HepG2 (cell line): Measurements from ENCODE around the gene PANK1. TPM values are rescaled to one million over a fixed set of nuclear protein-coding genes. Genes with fewer than 3 reads are reported as not detected.

Experiments used
- ATRX ChIP-seq: sonication (generic); formaldehyde crosslinking; IDR thresholded peaks from 2 replicates; pipeline ENCODE4 v1.4.0; 2020; ENCODE audit warnings: missing genetic modification reagents, borderline replicate concordance
- CBX1 ChIP-seq: IDR thresholded peaks from one replicate; pipeline ENCODE4 v1.6.1; 2016; ENCODE audit warnings: antibody characterized with exemption, low read depth
- CC2D1A ChIP-seq: sonication (generic); formaldehyde crosslinking; IDR thresholded peaks from 2 replicates; pipeline ENCODE4 v1.8.1; 2023; ENCODE audit warnings: mild to moderate bottlenecking, missing genetic modification reagents
- DMAP1 ChIP-seq: IDR thresholded peaks from 2 replicates; pipeline ENCODE4 v1.6.1; 2016
- ETV6 ChIP-seq: sonication (generic); formaldehyde crosslinking; conservative IDR thresholded peaks from 2 replicates; pipeline ENCODE4 v1.4.0; 2020; ENCODE audit warnings: missing genetic modification reagents
- FOXO1 ChIP-seq: sonication (generic); formaldehyde crosslinking; IDR thresholded peaks from 2 replicates; pipeline ENCODE4 v1.4.0; 2020; ENCODE audit warnings: missing genetic modification reagents
- GATAD1 ChIP-seq: IDR thresholded peaks from 2 replicates; pipeline ENCODE4 v1.6.1; 2016; ENCODE audit warnings: missing genetic modification reagents, missing compliant biosample characterization
- HMG20B ChIP-seq: conservative IDR thresholded peaks from 2 replicates; pipeline ENCODE4 v1.6.1; 2016; ENCODE audit warnings: missing genetic modification reagents, missing compliant biosample characterization
- HOXA3 ChIP-seq: sonication (generic); formaldehyde crosslinking; IDR thresholded peaks from 2 replicates; pipeline ENCODE4 v1.5.0; 2020; ENCODE audit warnings: missing genetic modification reagents
- MAF1 ChIP-seq: sonication (generic); formaldehyde crosslinking; IDR thresholded peaks from 2 replicates; pipeline ENCODE4 v1.5.0; 2020; ENCODE audit warnings: missing genetic modification reagents, borderline replicate concordance
- MAFF ChIP-seq: IDR thresholded peaks from 2 replicates; pipeline ENCODE4 v1.6.1; 2011; ENCODE audit warnings: low read depth, low read length, improper control_type of control experiment
- PRMT3 ChIP-seq: sonication (generic); formaldehyde crosslinking; IDR thresholded peaks from 2 replicates; pipeline ENCODE4 v1.8.1; 2022; ENCODE audit warnings: low read depth, mild to moderate bottlenecking, moderate library complexity, missing genetic modification reagents, borderline replicate concordance
- SNAI1 ChIP-seq: sonication (generic); formaldehyde crosslinking; IDR thresholded peaks from 2 replicates; pipeline ENCODE4 v1.5.0; 2020; ENCODE audit warnings: mild to moderate bottlenecking, missing genetic modification reagents, borderline replicate concordance
- TBL1XR1 ChIP-seq: fragments of 150-350 bp; IDR thresholded peaks from 2 replicates; pipeline ENCODE4 v1.6.1; 2014; ENCODE audit warnings: borderline replicate concordance, low read length; ENCODE audit not compliant: partially characterized antibody
- ZBTB7A ChIP-seq: sonication (generic); formaldehyde crosslinking; IDR thresholded peaks from 2 replicates; pipeline ENCODE4 v1.8.0; 2022; ENCODE audit warnings: mild to moderate bottlenecking, missing genetic modification reagents
- ZMYM4 ChIP-seq: sonication (generic); formaldehyde crosslinking; IDR thresholded peaks from 2 replicates; pipeline ENCODE4 v1.8.1; 2023; ENCODE audit warnings: mild to moderate bottlenecking, missing genetic modification reagents
- ZNF160 ChIP-seq: sonication (generic); formaldehyde crosslinking; IDR thresholded peaks from 2 replicates; pipeline ENCODE4 v1.8.0; 2022; ENCODE audit warnings: mild to moderate bottlenecking, inconsistent platforms, missing genetic modification reagents
- ZNF550 ChIP-seq: sonication (generic); formaldehyde crosslinking; IDR thresholded peaks from 2 replicates; pipeline ENCODE4 v1.4.0; 2020; ENCODE audit warnings: mild to moderate bottlenecking, missing genetic modification reagents, borderline replicate concordance
- ZNF569 ChIP-seq: sonication (generic); formaldehyde crosslinking; IDR thresholded peaks from 2 replicates; pipeline ENCODE4 v1.5.0; 2020; ENCODE audit warnings: mild to moderate bottlenecking, missing genetic modification reagents, moderate library complexity, borderline replicate concordance
- polyA plus RNA-seq, 8 experiments: library from polyadenylated mRNA; depleted of rRNA in 3 of 8; stranded (reverse) in 7 of 8; unstranded in 1 of 8; fragments of >200 nt; fragmentation: Illumina TruSeq in 4 of 8; extraction: Trizol in 4 of 8; gene quantifications; 2 replicates each; pipeline versions ENCODE4 v1.2.1 to v1.2.3, GENCODE V29; 2011 to 2016; ENCODE audit warnings: low read depth in 4 of 8, missing spikeins in 1 of 8, mixed read lengths in 1 of 8; ENCODE audit not compliant: insufficient read depth in 1 of 8
- total RNA-seq, 5 experiments: library from RNA; depleted of rRNA; stranded (reverse); fragments of >200 nt; fragmentation: Illumina TruSeq; extraction: Trizol; gene quantifications; 2 replicates each; pipeline ENCODE4 v1.2.3, GENCODE V29; 2016; ENCODE audit warnings: low read depth in 1 of 5
- TF ChIP-seq, protein P1 (sequence below): sonication (generic); formaldehyde crosslinking; IDR thresholded peaks from 2 replicates; pipeline ENCODE4 v1.9.0; 2022; ENCODE audit warnings: low read depth, missing genetic modification reagents
- TF ChIP-seq, protein P2 (sequence below): IDR thresholded peaks from 2 replicates; pipeline ENCODE4 v1.6.1; 2016; ENCODE audit warnings: missing biosample characterization, missing genetic modification reagents, low read depth
- TF ChIP-seq, protein P3 (sequence below): sonication (generic); formaldehyde crosslinking; conservative IDR thresholded peaks from 2 replicates; pipeline ENCODE4 v1.8.0; 2022; ENCODE audit warnings: missing genetic modification reagents
- TF ChIP-seq, protein P4 (sequence below): sonication (generic); formaldehyde crosslinking; IDR thresholded peaks from 2 replicates; pipeline ENCODE4 v1.4.0; 2020; ENCODE audit warnings: missing genetic modification reagents, borderline replicate concordance

The PANK1 gene
- total and polyA plus RNA-seq, 2 of the 13 experiments (the other 11 are each of a cell fraction or from before 2014, with no cell fraction given): 18.2 to 33.3 TPM

DNA sequence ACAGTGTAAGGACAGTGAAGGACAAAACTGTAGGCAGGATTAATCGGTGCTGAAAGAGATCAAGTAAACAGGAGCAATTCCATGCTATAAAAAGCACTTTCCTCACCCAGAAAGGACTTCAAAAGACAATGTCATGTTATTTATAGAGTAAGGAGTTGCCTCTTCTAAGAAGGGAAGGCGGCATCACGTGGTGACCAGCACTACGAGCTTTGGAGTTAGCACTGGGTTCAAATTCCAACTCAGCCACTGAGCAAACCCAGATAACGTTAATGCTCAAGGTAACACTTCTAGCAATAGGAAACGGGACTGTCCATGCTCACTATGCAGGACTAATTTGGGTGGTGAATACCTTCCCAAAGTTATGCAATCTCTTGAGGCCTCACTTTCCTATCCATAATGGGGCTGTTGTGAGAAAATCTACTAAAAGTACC is 715 bp upstream of the PANK1 start (continued):
- no peak for TF ChIP-seq ZBTB7A
- TF ChIP-seq, protein P1, sequence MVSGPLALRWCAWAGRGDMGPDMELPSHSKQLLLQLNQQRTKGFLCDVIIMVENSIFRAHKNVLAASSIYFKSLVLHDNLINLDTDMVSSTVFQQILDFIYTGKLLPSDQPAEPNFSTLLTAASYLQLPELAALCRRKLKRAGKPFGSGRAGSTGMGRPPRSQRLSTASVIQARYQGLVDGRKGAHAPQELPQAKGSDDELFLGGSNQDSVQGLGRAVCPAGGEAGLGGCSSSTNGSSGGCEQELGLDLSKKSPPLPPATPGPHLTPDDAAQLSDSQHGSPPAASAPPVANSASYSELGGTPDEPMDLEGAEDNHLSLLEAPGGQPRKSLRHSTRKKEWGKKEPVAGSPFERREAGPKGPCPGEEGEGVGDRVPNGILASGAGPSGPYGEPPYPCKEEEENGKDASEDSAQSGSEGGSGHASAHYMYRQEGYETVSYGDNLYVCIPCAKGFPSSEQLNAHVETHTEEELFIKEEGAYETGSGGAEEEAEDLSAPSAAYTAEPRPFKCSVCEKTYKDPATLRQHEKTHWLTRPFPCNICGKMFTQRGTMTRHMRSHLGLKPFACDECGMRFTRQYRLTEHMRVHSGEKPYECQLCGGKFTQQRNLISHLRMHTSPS (CRISPR knock-in tag): no peak
- TF ChIP-seq GATAD1 (CRISPR knock-in tag): peak; percentile 57; the same call in 1 of the 2 replicates
- TF ChIP-seq MAFF: no peak
- TF ChIP-seq HOXA3: peak; percentile 68
- TF ChIP-seq FOXO1 (CRISPR knock-in tag): peak; percentile 72; the same call in 1 of the 2 replicates
- TF ChIP-seq TBL1XR1: no peak
- no peak for TF ChIP-seq ZNF569 (CRISPR knock-in tag)
- TF ChIP-seq, protein P2, sequence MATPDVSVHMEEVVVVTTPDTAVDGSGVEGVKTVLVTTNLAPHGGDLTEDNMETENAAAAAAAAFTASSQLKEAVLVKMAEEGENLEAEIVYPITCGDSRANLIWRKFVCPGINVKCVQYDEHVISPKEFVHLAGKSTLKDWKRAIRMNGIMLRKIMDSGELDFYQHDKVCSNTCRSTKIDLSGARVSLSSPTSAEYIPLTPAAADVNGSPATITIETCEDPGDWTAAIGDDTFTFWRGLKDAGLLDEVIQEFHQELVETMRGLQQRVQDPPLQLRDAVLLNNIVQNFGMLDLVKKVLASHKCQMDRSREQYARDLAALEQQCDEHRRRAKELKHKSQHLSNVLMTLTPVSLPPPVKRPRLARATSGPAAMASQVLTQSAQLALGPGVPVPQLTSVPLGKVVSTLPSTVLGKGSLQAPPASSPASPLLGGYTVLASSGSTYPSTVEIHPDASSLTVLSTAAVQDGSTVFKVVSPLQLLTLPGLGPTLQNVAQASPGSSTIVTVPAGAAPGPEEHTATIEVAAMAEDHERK (CRISPR knock-in tag): no peak
- no peak for TF ChIP-seq PRMT3 (CRISPR knock-in tag)
- TF ChIP-seq DMAP1 (CRISPR knock-in tag): peak; percentile 89
- no peak for TF ChIP-seq ETV6 (CRISPR knock-in tag)
- TF ChIP-seq, protein P3, sequence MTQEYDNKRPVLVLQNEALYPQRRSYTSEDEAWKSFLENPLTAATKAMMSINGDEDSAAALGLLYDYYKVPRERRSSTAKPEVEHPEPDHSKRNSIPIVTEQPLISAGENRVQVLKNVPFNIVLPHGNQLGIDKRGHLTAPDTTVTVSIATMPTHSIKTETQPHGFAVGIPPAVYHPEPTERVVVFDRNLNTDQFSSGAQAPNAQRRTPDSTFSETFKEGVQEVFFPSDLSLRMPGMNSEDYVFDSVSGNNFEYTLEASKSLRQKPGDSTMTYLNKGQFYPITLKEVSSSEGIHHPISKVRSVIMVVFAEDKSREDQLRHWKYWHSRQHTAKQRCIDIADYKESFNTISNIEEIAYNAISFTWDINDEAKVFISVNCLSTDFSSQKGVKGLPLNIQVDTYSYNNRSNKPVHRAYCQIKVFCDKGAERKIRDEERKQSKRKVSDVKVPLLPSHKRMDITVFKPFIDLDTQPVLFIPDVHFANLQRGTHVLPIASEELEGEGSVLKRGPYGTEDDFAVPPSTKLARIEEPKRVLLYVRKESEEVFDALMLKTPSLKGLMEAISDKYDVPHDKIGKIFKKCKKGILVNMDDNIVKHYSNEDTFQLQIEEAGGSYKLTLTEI (CRISPR knock-in tag): no peak
- 0 out of 2 replicates have a peak, but pooled peaks have one; percentile 40 for TF ChIP-seq SNAI1
- TF ChIP-seq ZNF160: no peak; the same call in 1 of the 2 replicates
- TF ChIP-seq, protein P4, sequence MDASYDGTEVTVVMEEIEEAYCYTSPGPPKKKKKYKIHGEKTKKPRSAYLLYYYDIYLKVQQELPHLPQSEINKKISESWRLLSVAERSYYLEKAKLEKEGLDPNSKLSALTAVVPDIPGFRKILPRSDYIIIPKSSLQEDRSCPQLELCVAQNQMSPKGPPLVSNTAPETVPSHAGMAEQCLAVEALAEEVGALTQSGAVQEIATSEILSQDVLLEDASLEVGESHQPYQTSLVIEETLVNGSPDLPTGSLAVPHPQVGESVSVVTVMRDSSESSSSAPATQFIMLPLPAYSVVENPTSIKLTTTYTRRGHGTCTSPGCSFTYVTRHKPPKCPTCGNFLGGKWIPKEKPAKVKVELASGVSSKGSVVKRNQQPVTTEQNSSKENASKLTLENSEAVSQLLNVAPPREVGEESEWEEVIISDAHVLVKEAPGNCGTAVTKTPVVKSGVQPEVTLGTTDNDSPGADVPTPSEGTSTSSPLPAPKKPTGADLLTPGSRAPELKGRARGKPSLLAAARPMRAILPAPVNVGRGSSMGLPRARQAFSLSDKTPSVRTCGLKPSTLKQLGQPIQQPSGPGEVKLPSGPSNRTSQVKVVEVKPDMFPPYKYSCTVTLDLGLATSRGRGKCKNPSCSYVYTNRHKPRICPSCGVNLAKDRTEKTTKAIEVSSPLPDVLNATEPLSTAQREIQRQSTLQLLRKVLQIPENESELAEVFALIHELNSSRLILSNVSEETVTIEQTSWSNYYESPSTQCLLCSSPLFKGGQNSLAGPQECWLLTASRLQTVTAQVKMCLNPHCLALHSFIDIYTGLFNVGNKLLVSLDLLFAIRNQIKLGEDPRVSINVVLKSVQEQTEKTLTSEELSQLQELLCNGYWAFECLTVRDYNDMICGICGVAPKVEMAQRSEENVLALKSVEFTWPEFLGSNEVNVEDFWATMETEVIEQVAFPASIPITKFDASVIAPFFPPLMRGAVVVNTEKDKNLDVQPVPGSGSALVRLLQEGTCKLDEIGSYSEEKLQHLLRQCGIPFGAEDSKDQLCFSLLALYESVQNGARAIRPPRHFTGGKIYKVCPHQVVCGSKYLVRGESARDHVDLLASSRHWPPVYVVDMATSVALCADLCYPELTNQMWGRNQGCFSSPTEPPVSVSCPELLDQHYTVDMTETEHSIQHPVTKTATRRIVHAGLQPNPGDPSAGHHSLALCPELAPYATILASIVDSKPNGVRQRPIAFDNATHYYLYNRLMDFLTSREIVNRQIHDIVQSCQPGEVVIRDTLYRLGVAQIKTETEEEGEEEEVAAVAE: no peak
- TF ChIP-seq CC2D1A: no peak
- no peak for TF ChIP-seq ATRX (CRISPR knock-in tag)
- peak; percentile 39 for TF ChIP-seq CBX1
- TF ChIP-seq HMG20B: peak; percentile 67; the same call in 1 of the 2 replicates
- TF ChIP-seq MAF1: no peak
- no peak for TF ChIP-seq ZNF550 (CRISPR knock-in tag)
- TF ChIP-seq ZMYM4: peak; percentile 90
